Pancreas (tissue), 10 donors: Measurements from ENCODE around the gene TBX2. TPM values are rescaled to one million over a fixed set of nuclear protein-coding genes. Genes with fewer than 3 reads are reported as not detected.
A peak's percentile ranks its signal among the peaks of the same experiment; 100 is the strongest.

Experiments used
- ATAC-seq, 4 donors: fragments of 200-7000 bp; cut with Tn5 transposase; one replicate each; pipeline versions ENCODE4 v1.8.0 to v1.9.1; 2020; ENCODE audit warnings: mild to moderate bottlenecking in 4 of 4, moderate library complexity in 4 of 4
- DNase-seq, 6 donors: peaks; one replicate each; pipeline ENCODE4 v3.0.0-alpha.2; 2020
- FAIRE-seq: peaks from 2 replicates; lab custom pipeline; 2012; peaks lifted over from hg19 to GRCh38; lab: Jason Lieb, UNC
- H3K27ac ChIP-seq, 4 donors: fragments of 200-600 bp; sonication (generic); 1 replicate in 3 of 4; 2 replicates in 1 of 4; pipeline versions ENCODE4 v1.5.0 to v1.8.0; 2020
- H3K27me3 ChIP-seq, 4 donors: fragments of 200-600 bp; one replicate each; pipeline ENCODE4 v1.8.0; 2021
- H3K36me3 ChIP-seq, 3 donors: fragments of 200-600 bp; sonication (generic) in 1 of 3; one replicate each; pipeline versions ENCODE4 v1.5.0 to v1.8.0; 2020 to 2021
- H3K4me1 ChIP-seq, 3 donors: fragments of 200-600 bp; one replicate each; pipeline ENCODE4 v1.8.0; 2021
- H3K4me3 ChIP-seq, 4 donors: fragments of 200-600 bp; sonication (generic) in 2 of 4; one replicate each; pipeline versions ENCODE4 v1.5.0 to v1.8.0; 2020 to 2021
- H3K9me3 ChIP-seq, 4 donors: fragments of 200-600 bp; one replicate each; pipeline ENCODE4 v1.8.0; 2021
- WGBS, 2 donors: extraction: QIAGEN DNeasy Blood & Tissue Kit; methylation state at CpG; one replicate each; pipeline ENCODE4 v1.1.7; 2013; 5-methylcytosine and 5-hydroxymethylcytosine counted together
- intact Hi-C, 3 donors: fragments of 100-400 bp; cut with DNase I; formaldehyde crosslinking; loops; one replicate each; pipeline versions ENCODE4 v1.11.1 to v1.14.2; 2022
- polyA plus RNA-seq, 2 donors: library from polyadenylated mRNA; stranded (reverse); fragments of 200-250 nt; gene quantifications; one replicate each; pipeline ENCODE4 v1.2.3, GENCODE V29; 2013
- total RNA-seq, 6 donors: library from RNA; stranded (reverse); fragmentation: NEBNext Ultra II Directional in 4 of 6; extraction: Animal tissue kit (Norgen Biotek cat#: 25700) in 4 of 6; gene quantifications; one replicate each; pipeline versions ENCODE4 v1.2.1 to v1.2.4, GENCODE V29; 2021 to 2023
- TF ChIP-seq, protein P1 (sequence below), 4 donors: fragments of 200-600 bp; sonication (generic) in 3 of 4; IDR thresholded peaks; one replicate each; pipeline versions ENCODE4 v1.5.0 to v1.8.0; 2021; ENCODE audit warnings: antibody characterized with exemption in 4 of 4
- donor health status: healthy with polysubstance abuse.
- donor health status: DM: no; HTN: no; CAD: no; lungs with moderate emphysema.
- donor health status: DM: no; HTN: no; CAD: no.
- donor health status: control.
- donor health status: control.
- donor health status: Bipolar disorder and iron deficiency.
- donor health status: DM: yes; HTN: yes; CAD: no.
- donor health status: DM: no; HTN: no; CAD: no.
- donor health status: DM: no; HTN: no; CAD: no.
- donor health status: DM: yes; HTN: yes; CAD: no.

The TBX2 gene
- total and polyA plus RNA-seq, 8 donors: 1.2 to 12.1 (median 2.7) TPM

DNA sequence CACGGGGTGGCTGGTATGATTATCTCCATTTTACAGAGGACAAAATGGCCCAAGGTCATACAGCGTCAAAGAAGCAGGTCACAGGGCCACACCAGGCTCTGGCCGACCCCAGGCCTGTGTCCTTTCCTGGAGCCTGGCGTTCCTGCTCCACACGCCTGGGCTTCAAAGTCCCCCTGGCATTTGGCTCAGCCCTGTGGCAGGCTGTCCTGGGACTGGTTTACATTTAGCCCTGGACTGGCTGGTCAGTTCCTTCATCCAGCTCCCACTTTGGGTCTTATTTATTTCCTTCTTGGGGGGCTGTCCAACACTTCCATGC is 15.3 kb downstream of the TBX2 start:
- Histone ChIP-seq H3K36me3 (no peaks in the 10 kb centered on the region), H3K4me3 (no peak overlapping the region), H3K27me3 (peaks cover 0 to 8% (median 3%) of the 10 kb centered on the region in 4 donors), H3K9me3 (no peaks in the 10 kb centered on the region), H3K27ac (no peak overlapping the region), H3K4me1 (peaks cover 0 to 16% (median 5%) of the 10 kb centered on the region in 3 donors)
- ATAC-seq (no peak), DNase-seq (peak in 1 of 6 donors; percentile 44), FAIRE-seq (no peak)
- 63 to 66% methylated on average over 5 of the region's 5 CpGs for WGBS, 2 donors
- intact Hi-C loops: loop anchor here in 2 of 3 donors (5.0 to 10.0 kb wide), 3 partner anchors 132 to 420 kb away; no protein-coding TSS in a partner anchor
- TF ChIP-seq, protein P1, sequence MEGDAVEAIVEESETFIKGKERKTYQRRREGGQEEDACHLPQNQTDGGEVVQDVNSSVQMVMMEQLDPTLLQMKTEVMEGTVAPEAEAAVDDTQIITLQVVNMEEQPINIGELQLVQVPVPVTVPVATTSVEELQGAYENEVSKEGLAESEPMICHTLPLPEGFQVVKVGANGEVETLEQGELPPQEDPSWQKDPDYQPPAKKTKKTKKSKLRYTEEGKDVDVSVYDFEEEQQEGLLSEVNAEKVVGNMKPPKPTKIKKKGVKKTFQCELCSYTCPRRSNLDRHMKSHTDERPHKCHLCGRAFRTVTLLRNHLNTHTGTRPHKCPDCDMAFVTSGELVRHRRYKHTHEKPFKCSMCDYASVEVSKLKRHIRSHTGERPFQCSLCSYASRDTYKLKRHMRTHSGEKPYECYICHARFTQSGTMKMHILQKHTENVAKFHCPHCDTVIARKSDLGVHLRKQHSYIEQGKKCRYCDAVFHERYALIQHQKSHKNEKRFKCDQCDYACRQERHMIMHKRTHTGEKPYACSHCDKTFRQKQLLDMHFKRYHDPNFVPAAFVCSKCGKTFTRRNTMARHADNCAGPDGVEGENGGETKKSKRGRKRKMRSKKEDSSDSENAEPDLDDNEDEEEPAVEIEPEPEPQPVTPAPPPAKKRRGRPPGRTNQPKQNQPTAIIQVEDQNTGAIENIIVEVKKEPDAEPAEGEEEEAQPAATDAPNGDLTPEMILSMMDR (IDR thresholded peaks at IDR 0.05): no peak

DNA sequence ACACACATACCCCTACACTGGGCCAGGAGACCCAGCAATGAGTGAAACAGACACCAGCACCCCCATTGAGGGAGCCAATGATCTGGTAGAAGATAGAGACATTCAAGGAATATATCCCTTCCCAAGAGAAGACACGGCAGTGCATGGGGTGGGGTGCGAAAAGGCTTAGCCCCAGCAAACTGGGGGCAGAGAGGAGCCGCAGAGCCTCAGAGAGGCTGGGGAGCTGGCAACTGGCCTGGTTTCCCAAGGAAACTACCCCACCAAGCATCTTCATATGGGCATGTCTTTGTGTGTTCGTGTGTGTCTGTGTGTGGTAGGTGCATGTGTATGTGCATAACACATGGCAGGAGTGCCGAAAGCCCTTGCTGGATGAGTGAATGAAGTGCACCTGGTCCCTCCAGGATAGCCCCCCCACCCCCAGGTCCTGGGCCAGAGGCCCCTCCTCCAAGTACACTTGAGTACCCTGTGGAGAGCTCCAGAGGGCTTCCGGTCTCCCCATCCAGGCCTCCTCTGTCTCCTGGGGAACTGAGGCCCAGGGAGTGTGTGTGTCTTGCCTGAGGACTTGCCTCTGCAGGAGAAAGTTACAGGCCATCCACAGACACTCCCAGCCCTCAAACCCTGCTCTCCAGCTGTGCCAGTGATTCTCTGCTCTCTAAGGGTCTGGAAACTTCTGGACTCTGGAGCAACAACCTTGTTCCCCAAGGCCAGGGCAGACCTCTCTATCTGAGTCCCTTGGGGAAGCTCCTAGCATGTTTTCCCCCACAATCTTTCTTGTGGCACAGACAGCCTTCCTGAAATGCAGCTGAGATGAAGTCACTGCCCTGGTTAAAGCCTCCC is 15.9 kb downstream of the TBX2 start:
- TF ChIP-seq, protein P1 (IDR thresholded peaks at IDR 0.05): no peak
- no peak overlapping the region for H3K4me3 ChIP-seq
- WGBS, 2 donors: 94% methylated on average over 6 of the region's 6 CpGs
- no peaks in the 10 kb centered on the region for H3K9me3 ChIP-seq
- ATAC-seq (no peak), DNase-seq (peak in 1 of 6 donors; percentile 41), FAIRE-seq (no peak)
- intact Hi-C loops: loop anchor here in 2 of 3 donors (5.0 to 10.0 kb wide), 3 partner anchors 132 to 419 kb away; no protein-coding TSS in a partner anchor
- H3K27me3 ChIP-seq: peaks cover 0 to 3% (median under 1%) of the 10 kb centered on the region in 4 donors
- H3K4me1 ChIP-seq: peaks cover 0 to 13% (median 5%) of the 10 kb centered on the region in 3 donors
- H3K27ac ChIP-seq: no peak overlapping the region
- no peaks in the 10 kb centered on the region for H3K36me3 ChIP-seq

DNA sequence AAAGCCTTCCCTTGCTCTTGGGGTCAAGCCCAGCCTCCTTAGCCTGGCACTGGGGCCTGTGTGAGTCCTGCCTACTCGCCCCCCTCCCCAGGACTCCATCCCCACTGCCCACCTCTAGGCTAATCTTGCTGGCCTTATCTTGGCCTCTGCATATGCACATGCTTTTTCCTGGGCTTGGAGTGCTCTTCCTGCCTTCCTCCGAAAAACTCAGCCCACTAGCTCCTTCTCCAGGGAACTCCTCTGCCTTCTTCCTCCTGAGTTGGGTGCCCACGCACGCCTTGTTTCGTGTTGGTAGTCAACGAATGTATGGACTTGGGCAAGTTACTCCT is 16.5 kb downstream of the TBX2 start:
- FAIRE-seq: no peak

DNA sequence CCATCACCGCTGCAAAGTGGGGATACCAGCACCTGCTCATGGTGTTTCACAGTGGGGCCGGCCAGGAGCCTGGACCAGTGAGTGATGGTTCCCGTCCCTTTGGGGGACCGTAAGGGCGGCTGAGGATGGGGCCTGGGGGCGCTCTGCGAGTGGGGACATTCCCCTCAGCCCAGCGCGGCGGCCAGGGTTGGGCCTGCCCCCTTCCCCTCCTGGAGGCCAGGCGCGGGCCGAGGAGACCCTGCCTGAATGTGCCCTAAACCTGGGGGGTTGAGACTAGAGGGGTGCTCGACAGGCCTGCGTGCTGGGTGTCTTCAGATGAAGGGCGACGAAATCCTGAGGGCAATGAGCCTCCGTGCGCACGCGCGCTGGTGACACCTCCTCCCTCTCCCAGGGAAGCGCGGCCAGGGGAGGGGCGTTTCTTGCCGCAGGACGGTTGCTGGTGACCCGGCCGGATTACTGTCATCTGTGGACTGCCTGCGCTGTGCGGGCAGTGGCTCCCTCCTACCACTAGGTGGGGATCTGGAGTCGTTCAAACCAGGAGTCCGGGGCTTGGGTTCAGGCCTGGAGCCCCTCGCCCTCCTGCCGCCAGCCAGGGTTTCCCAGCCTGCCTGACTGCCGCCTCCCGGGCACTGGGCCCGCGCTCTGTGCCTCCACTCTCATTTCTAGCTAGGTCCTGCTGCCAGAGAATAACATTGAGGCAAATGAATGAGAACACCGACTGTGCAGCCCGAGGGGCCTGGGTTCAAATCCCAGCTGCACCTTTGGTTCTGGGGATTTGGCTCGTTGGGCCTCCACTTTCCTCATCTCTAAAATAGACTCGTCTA is 17.1 kb downstream of the TBX2 start:
- FAIRE-seq (no peak), ATAC-seq (peak; percentile 45 to 77 (median 73)), DNase-seq (peak; percentile 71 to 92 (median 82))
- Histone ChIP-seq H3K4me3 (peak overlapping the region in 1 of 4 donors; percentile 2), H3K27ac (no peak overlapping the region), H3K9me3 (no peaks in the 10 kb centered on the region), H3K4me1 (peaks cover 0 to 9% (median 2%) of the 10 kb centered on the region in 3 donors), H3K36me3 (no peaks in the 10 kb centered on the region), H3K27me3 (no peaks in the 10 kb centered on the region)
- intact Hi-C loops: loop anchor here in 2 of 3 donors (5.0 to 10.0 kb wide), 3 partner anchors 131 to 418 kb away; no protein-coding TSS in a partner anchor
- TF ChIP-seq, protein P1 (IDR thresholded peaks at IDR 0.05): peak; percentile 84 to 95 (median 91)
- 21% methylated on average over 35 to 43 of the region's 43 CpGs for WGBS, 2 donors

More for the DNA sequence above, 16.5 kb downstream of the TBX2 start:
- Histone ChIP-seq H3K27ac (no peak overlapping the region), H3K9me3 (no peaks in the 10 kb centered on the region), H3K27me3 (peaks cover 0 to 1% (median 0%) of the 10 kb centered on the region in 4 donors), H3K36me3 (no peaks in the 10 kb centered on the region), H3K4me1 (peaks cover 0 to 10% (median 5%) of the 10 kb centered on the region in 3 donors), H3K4me3 (no peak overlapping the region)
- WGBS, 2 donors: 93 to 95% methylated on average over 6 of the region's 6 CpGs
- TF ChIP-seq, protein P1 (IDR thresholded peaks at IDR 0.05): no peak
- DNase-seq: no peak
- ATAC-seq: no peak
- intact Hi-C loops: loop anchor here in 2 of 3 donors (5.0 to 10.0 kb wide), 3 partner anchors 131 to 419 kb away; no protein-coding TSS in a partner anchor
